ENCODE results near the gene TBCD.
"Not testable (repeated sequence)": the region's sequence is repeated elsewhere in the genome, so short reads cannot be mapped to it uniquely, and the experiment has no call there.

The TBCD gene

GRCh38 chr17:82781894-82782274 lies 30.0 kb downstream of the TBCD start:
- no peak overlapping the region for H3K4me3 ChIP-seq (ENCODE audit: low read depth, low read length)
- peak; percentile 99 for TF ChIP-seq CTCF (IDR thresholded peaks at IDR 0.05; ENCODE audit: insufficient read depth, low read length, missing control alignments)
- POLR2A ChIA-PET, result interaction anchor here (1.2 kb wide), 1 partner anchor 297 kb away, joined by 3 read pairs; the partner anchor contains the start of gene METRNL
- DNase-seq (ENCODE audit: low read depth, low spot score), result no peak
- CTCF ChIA-PET, result interaction anchor here (0.6 to 5.1 kb wide), 31 partner anchors 9 to 425 kb away, joined by 3 to 52 read pairs (median 4); no protein-coding TSS in a partner anchor

GRCh38 chr17:82782657-82783207 lies 30.9 kb downstream of the TBCD start:
- ChIA-PET CTCF (interaction anchor here (1.0 to 5.1 kb wide), 8 partner anchors 8 to 387 kb away, joined by 3 to 52 read pairs (median 12); no protein-coding TSS in a partner anchor), POLR2A (no interaction called here)
- no peak for TF ChIP-seq CTCF (IDR thresholded peaks at IDR 0.05; ENCODE audit: insufficient read depth, low read length, missing control alignments)
- no peak overlapping the region for H3K4me3 ChIP-seq (ENCODE audit: low read depth, low read length)
- no peak for DNase-seq (ENCODE audit: low read depth, low spot score)

GRCh38 chr17:82783498-82783897 lies 31.6 kb downstream of the TBCD start:
- no peak for DNase-seq (ENCODE audit: low read depth, low spot score)
- ChIA-PET CTCF (interaction anchor here (1.5 kb wide), 1 partner anchor 8 kb away, joined by 6 read pairs; no protein-coding TSS in a partner anchor), POLR2A (no interaction called here)
- TF ChIP-seq CTCF (IDR thresholded peaks at IDR 0.05; ENCODE audit: insufficient read depth, low read length, missing control alignments), result no peak
- no peak overlapping the region for H3K4me3 ChIP-seq (ENCODE audit: low read depth, low read length)

GRCh38 chr17:82785581-82785980 lies 33.7 kb downstream of the TBCD start:
- POLR2A ChIA-PET; DNase-seq (ENCODE audit: low read depth, low spot score); CTCF ChIA-PET; H3K4me3 ChIP-seq (ENCODE audit: low read depth, low read length): not testable (repeated sequence)

GRCh38 chr17:82786427-82786826 lies 34.6 kb downstream of the TBCD start:
- no peak overlapping the region for H3K4me3 ChIP-seq (ENCODE audit: low read depth, low read length)
- POLR2A ChIA-PET, result no interaction called here
- DNase-seq (ENCODE audit: low read depth, low spot score), result no peak
- CTCF ChIA-PET, result interaction anchor here (1.2 kb wide), 1 partner anchor 128 kb away, joined by 3 read pairs; no protein-coding TSS in a partner anchor
- no peak for TF ChIP-seq CTCF (IDR thresholded peaks at IDR 0.05; ENCODE audit: insufficient read depth, low read length, missing control alignments)

- TF ChIP-seq CTCF (IDR thresholded peaks at IDR 0.05; ENCODE audit: insufficient read depth, low read length, missing control alignments), result no peak
- H3K4me3 ChIP-seq (ENCODE audit: low read depth, low read length), result no peak overlapping the region
- no peak for DNase-seq (ENCODE audit: low read depth, low spot score)
- ChIA-PET POLR2A (no interaction called here), CTCF (interaction anchor here (1.2 kb wide), 2 partner anchors 8 to 127 kb away, joined by 3 to 5 read pairs; no protein-coding TSS in a partner anchor)
These were observed 35.4 kb downstream of the TBCD start for GRCh38 chr17:82787081-82787848.
